ENCODE data around the gene WDFY4.

Gene WDFY4

GRCh38 chr10:48896756-48897440, 212.2 kb downstream of the WDFY4 start (continued):
- TF ChIP-seq, protein P1, sequence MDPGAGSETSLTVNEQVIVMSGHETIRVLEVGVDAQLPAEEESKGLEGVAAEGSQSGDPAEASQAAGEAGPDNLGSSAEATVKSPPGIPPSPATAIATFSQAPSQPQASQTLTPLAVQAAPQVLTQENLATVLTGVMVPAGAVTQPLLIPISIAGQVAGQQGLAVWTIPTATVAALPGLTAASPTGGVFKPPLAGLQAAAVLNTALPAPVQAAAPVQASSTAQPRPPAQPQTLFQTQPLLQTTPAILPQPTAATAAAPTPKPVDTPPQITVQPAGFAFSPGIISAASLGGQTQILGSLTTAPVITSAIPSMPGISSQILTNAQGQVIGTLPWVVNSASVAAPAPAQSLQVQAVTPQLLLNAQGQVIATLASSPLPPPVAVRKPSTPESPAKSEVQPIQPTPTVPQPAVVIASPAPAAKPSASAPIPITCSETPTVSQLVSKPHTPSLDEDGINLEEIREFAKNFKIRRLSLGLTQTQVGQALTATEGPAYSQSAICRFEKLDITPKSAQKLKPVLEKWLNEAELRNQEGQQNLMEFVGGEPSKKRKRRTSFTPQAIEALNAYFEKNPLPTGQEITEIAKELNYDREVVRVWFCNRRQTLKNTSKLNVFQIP (CRISPR knock-in tag; IDR thresholded peaks at IDR 0.05; ENCODE audit: borderline replicate concordance, low read depth): no peak
- no peak for TF ChIP-seq SNAI2 (CRISPR knock-in tag; IDR thresholded peaks at IDR 0.05)

- TF ChIP-seq, protein P2, sequence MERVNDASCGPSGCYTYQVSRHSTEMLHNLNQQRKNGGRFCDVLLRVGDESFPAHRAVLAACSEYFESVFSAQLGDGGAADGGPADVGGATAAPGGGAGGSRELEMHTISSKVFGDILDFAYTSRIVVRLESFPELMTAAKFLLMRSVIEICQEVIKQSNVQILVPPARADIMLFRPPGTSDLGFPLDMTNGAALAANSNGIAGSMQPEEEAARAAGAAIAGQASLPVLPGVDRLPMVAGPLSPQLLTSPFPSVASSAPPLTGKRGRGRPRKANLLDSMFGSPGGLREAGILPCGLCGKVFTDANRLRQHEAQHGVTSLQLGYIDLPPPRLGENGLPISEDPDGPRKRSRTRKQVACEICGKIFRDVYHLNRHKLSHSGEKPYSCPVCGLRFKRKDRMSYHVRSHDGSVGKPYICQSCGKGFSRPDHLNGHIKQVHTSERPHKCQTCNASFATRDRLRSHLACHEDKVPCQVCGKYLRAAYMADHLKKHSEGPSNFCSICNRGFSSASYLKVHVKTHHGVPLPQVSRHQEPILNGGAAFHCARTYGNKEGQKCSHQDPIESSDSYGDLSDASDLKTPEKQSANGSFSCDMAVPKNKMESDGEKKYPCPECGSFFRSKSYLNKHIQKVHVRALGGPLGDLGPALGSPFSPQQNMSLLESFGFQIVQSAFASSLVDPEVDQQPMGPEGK (CRISPR knock-in tag; IDR thresholded peaks at IDR 0.05; ENCODE audit: borderline replicate concordance): no peak
- TF ChIP-seq BACH2 (CRISPR knock-in tag; IDR thresholded peaks at IDR 0.05; ENCODE audit: borderline replicate concordance) (no peak), OSR1 (CRISPR knock-in tag; IDR thresholded peaks at IDR 0.05) (no peak), ESRRG (CRISPR knock-in tag; IDR thresholded peaks at IDR 0.05) (no peak), PPARA (CRISPR knock-in tag; IDR thresholded peaks at IDR 0.05; ENCODE audit: borderline replicate concordance) (no peak), GLIS3 (CRISPR knock-in tag; IDR thresholded peaks at IDR 0.05) (no peak), TOX (CRISPR knock-in tag; IDR thresholded peaks at IDR 0.05; ENCODE audit: borderline replicate concordance) (no peak), CSDC2 (CRISPR knock-in tag; IDR thresholded peaks at IDR 0.05) (no peak), SNAI2 (CRISPR knock-in tag; IDR thresholded peaks at IDR 0.05) (no peak), ZFP3 (CRISPR knock-in tag; IDR thresholded peaks at IDR 0.05) (no peak), ZFP30 (CRISPR knock-in tag; IDR thresholded peaks at IDR 0.05) (no peak)
- TF ChIP-seq, protein P3, sequence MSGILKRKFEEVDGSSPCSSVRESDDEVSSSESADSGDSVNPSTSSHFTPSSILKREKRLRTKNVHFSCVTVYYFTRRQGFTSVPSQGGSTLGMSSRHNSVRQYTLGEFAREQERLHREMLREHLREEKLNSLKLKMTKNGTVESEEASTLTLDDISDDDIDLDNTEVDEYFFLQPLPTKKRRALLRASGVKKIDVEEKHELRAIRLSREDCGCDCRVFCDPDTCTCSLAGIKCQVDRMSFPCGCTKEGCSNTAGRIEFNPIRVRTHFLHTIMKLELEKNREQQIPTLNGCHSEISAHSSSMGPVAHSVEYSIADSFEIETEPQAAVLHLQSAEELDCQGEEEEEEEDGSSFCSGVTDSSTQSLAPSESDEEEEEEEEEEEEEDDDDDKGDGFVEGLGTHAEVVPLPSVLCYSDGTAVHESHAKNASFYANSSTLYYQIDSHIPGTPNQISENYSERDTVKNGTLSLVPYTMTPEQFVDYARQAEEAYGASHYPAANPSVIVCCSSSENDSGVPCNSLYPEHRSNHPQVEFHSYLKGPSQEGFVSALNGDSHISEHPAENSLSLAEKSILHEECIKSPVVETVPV (CRISPR knock-in tag; IDR thresholded peaks at IDR 0.05): no peak
- TF ChIP-seq, protein P4, sequence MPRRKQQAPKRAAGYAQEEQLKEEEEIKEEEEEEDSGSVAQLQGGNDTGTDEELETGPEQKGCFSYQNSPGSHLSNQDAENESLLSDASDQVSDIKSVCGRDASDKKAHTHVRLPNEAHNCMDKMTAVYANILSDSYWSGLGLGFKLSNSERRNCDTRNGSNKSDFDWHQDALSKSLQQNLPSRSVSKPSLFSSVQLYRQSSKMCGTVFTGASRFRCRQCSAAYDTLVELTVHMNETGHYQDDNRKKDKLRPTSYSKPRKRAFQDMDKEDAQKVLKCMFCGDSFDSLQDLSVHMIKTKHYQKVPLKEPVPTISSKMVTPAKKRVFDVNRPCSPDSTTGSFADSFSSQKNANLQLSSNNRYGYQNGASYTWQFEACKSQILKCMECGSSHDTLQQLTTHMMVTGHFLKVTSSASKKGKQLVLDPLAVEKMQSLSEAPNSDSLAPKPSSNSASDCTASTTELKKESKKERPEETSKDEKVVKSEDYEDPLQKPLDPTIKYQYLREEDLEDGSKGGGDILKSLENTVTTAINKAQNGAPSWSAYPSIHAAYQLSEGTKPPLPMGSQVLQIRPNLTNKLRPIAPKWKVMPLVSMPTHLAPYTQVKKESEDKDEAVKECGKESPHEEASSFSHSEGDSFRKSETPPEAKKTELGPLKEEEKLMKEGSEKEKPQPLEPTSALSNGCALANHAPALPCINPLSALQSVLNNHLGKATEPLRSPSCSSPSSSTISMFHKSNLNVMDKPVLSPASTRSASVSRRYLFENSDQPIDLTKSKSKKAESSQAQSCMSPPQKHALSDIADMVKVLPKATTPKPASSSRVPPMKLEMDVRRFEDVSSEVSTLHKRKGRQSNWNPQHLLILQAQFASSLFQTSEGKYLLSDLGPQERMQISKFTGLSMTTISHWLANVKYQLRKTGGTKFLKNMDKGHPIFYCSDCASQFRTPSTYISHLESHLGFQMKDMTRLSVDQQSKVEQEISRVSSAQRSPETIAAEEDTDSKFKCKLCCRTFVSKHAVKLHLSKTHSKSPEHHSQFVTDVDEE (CRISPR knock-in tag; IDR thresholded peaks at IDR 0.05): no peak
- no peak for ATAC-seq
These were observed 212.7 kb downstream of the WDFY4 start for GRCh38 chr10:48897441-48897790.

DNA sequence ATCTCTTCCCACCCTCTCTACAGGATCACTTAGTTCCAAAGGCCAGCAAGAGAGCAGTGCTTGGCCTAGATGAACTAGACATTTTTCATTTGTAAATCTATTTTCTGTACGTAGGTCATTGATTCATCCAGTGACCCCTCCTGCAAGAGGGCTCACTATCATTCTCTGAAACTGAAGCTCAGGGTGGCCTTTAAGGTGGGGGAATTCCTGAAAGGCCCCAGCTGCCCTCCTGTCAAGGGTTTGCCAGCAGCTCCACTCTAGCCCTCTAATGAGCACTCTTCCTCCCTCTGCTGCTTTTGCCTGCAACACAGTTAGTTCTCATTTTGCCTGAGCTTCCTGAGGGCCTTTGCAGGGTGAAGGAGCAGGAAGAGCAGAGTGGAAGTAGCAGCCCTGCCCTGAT, 213.8 kb downstream of the WDFY4 start:
- no peak for ATAC-seq
- TF ChIP-seq TOX (CRISPR knock-in tag; IDR thresholded peaks at IDR 0.05; ENCODE audit: borderline replicate concordance): no peak
- TF ChIP-seq, protein P2 (CRISPR knock-in tag; IDR thresholded peaks at IDR 0.05; ENCODE audit: borderline replicate concordance): no peak
- no peak for TF ChIP-seq TCF4 (CRISPR knock-in tag; IDR thresholded peaks at IDR 0.05; ENCODE audit: borderline replicate concordance)
- TF ChIP-seq ZFP3 (CRISPR knock-in tag; IDR thresholded peaks at IDR 0.05): no peak

DNA sequence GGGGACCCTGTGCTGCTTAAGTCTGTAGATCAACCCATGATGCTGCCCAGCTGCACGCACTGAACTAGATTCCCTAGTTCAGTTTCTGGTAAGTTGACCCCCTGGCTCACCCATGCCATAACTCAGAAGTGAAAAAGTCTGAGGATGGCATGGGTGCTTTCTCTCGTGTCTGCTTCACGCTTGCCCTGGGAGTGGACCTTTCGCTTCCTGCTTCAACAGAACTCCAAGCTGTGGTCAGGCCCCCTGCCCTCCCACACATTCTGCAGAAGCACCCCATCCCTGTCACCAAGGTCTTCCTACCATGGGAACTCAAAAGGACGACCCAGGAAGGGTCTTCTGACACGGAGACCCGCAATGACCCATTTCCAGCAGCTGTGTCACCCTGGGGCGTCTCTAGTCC, 215.1 kb downstream of the WDFY4 start:
- TF ChIP-seq ZFP30 (CRISPR knock-in tag; IDR thresholded peaks at IDR 0.05): no peak
- TF ChIP-seq TOX (CRISPR knock-in tag; IDR thresholded peaks at IDR 0.05; ENCODE audit: borderline replicate concordance): no peak
- no peak for TF ChIP-seq ARNTL (CRISPR knock-in tag; IDR thresholded peaks at IDR 0.05; ENCODE audit: borderline replicate concordance, low read depth)
- TF ChIP-seq GLIS3 (CRISPR knock-in tag; IDR thresholded peaks at IDR 0.05): no peak
- no peak for ATAC-seq
